ENCODE results near the gene SLC2A9.

DNA sequence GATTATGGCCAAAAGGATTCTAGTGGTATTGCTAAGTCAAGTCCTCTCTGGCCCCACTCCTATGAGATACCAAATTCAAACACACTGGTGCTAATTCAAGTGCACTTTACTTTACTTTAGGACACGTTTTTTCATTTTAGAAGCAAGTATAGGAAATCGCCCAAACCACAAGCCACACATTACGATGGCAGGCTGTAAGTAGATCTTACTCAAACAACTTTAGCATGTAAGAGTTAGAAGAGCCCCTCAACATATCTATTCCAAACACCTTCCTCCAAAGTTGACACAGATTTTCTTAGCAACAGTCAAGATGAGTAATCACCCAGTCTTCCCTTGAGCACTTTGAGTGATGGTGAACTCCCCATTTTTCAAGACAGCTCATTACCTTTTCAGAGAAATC lies 196.2 kb downstream of the SLC2A9 start:
- TF ChIP-seq, protein P1, sequence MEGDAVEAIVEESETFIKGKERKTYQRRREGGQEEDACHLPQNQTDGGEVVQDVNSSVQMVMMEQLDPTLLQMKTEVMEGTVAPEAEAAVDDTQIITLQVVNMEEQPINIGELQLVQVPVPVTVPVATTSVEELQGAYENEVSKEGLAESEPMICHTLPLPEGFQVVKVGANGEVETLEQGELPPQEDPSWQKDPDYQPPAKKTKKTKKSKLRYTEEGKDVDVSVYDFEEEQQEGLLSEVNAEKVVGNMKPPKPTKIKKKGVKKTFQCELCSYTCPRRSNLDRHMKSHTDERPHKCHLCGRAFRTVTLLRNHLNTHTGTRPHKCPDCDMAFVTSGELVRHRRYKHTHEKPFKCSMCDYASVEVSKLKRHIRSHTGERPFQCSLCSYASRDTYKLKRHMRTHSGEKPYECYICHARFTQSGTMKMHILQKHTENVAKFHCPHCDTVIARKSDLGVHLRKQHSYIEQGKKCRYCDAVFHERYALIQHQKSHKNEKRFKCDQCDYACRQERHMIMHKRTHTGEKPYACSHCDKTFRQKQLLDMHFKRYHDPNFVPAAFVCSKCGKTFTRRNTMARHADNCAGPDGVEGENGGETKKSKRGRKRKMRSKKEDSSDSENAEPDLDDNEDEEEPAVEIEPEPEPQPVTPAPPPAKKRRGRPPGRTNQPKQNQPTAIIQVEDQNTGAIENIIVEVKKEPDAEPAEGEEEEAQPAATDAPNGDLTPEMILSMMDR (IDR thresholded peaks at IDR 0.05): no peak
- TF ChIP-seq POLR2A (IDR thresholded peaks at IDR 0.05): no peak
